ENCODE data around the gene CEL.

DNA sequence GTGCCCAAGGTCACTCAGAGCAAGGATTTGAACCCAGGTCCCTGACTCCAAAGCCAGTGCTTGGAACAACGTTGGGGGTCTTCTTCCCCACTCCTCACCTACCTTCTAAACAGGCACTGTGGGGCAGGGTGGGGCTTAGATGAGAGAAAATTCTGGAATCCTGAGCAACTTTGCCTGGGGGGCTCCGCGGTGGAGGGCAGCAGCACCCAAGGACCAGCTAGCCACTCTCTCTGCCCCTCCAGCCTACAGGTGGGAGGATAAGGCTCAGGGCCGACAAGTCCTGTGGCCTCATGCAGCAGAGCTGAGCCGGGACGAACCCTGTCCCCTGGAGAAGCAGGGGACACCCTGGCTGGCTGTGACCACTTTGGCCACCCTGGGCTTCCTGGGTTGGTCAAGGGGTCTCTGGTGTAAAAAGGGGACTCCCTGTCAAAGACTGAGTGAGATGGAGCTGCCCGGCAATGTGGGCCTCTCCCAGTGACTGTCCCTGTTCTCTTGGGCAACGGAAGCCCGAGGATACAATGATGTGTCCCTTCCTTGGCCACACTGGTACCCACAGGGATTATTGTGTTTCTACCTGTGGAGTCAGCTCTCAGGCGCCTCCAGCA, 26.5 kb downstream of the CEL start:
- TF ChIP-seq CTCF (IDR thresholded peaks at IDR 0.05; ENCODE audit: low read depth, low read length) (no peak), EZH2phosphoT487 (IDR thresholded peaks at IDR 0.05; ENCODE audit: low read depth) (no peak)
